Testis (tissue), 3 donors: Measurements from ENCODE around the gene LRRC72. TPM values are rescaled to one million over a fixed set of nuclear protein-coding genes. Genes with fewer than 3 reads are reported as not detected.
"Not testable (repeated sequence)": the region's sequence is repeated elsewhere in the genome, so short reads cannot be mapped to it uniquely, and the experiment has no call there.

ENCODE experiments used
- DNase-seq: peaks from one replicate; pipeline ENCODE4 v3.0.0-alpha.2; 2019
- H3K27ac ChIP-seq, 2 donors: fragments of 200-600 bp; sonication (generic); one replicate each; pipeline ENCODE4 v1.5.1; 2019
- H3K27me3 ChIP-seq: fragments of 200-600 bp; sonication (generic); one replicate; pipeline ENCODE4 v1.5.1; 2019
- H3K36me3 ChIP-seq: fragments of 200-600 bp; sonication (generic); one replicate; pipeline ENCODE4 v1.5.1; 2017; ENCODE audit warnings: low read depth; ENCODE audit errors: missing control alignments
- H3K4me1 ChIP-seq: fragments of 200-600 bp; sonication (generic); one replicate; pipeline ENCODE4 v1.5.1; 2019
- H3K4me3 ChIP-seq, 2 donors: fragments of 200-600 bp; sonication (generic); one replicate each; pipeline ENCODE4 v1.5.1; 2017 to 2019
- H3K9me3 ChIP-seq: fragments of 200-600 bp; sonication (generic); one replicate; pipeline ENCODE4 v1.5.1; 2017
- CTCF ChIP-seq, 3 experiments: fragments of 450-650 bp in 2 of 3; fragments of 200-600 bp in 1 of 3; sonication (generic) in 1 of 3; IDR thresholded peaks; one replicate each; pipeline ENCODE4 v1.5.1; 2016 to 2019; ENCODE audit warnings: antibody characterized with exemption in 3 of 3, mild to moderate bottlenecking in 2 of 3, moderate library complexity in 1 of 3
- POLR2A ChIP-seq: fragments of 450-650 bp; IDR thresholded peaks from one replicate; pipeline ENCODE4 v1.6.1; 2017; ENCODE audit warnings: antibody characterized with exemption, mild to moderate bottlenecking, moderate library complexity
- WGBS, 2 donors: methylation state at CpG; one replicate each; pipeline ENCODE4 v1.1.5; 2018; 5-methylcytosine and 5-hydroxymethylcytosine counted together
- intact Hi-C: fragments of 100-400 bp; cut with DNase I; formaldehyde crosslinking; loops from one replicate; pipeline ENCODE4 v1.15.1; 2023; ENCODE audit warnings: low total_unique reads
- polyA plus RNA-seq: library from polyadenylated mRNA; stranded (reverse); fragments of 350-450 nt; fragmentation: Illumina TruSeq; extraction: RNeasy Lipid Tissue Mini Kit (QIAGEN cat#74804); gene quantifications from one replicate; pipeline ENCODE4 v1.2.3, GENCODE V29; 2014; ENCODE audit warnings: low read depth, low replicate concordance; ENCODE audit not compliant: insufficient read depth
- total RNA-seq, 2 donors: library from RNA; depleted of rRNA; stranded (reverse); fragments of >200 nt; gene quantifications; one replicate each; pipeline ENCODE4 v1.2.3, GENCODE V29; 2016

The LRRC72 gene
- total and polyA plus RNA-seq, 3 donors from 2014 or later, result 0.79 to 8.6 (median 0.81) TPM

DNA sequence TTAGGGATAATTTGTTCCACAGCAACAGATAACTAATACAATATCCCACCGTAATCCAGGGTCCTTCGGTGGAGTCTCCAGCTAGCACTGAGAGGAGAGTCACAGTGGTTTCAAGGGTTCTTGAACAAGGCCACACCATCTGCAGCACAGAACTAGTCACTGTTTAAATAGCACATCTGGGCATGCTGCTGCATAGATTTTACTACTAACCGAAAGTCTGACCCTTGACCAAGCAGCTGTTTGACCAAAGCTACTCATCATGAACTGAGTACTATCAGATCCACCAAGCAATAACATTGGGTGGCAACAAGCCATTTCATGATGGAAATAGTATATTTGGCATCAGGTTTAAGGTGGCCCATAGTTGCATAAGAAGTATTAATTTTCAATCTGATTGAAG is 65.8 kb downstream of the LRRC72 start:
- WGBS, 2 donors, result 60 to 78% methylated on average over 3 of the region's 3 CpGs
- H3K27me3 ChIP-seq, result no peaks in the 10 kb centered on the region
- H3K4me3 ChIP-seq, result no peak overlapping the region
- intact Hi-C loops, result no loop called here
- no peaks in the 10 kb centered on the region for H3K9me3 ChIP-seq
- no peaks in the 10 kb centered on the region for H3K4me1 ChIP-seq
- no peak for DNase-seq
- H3K36me3 ChIP-seq, result no peaks in the 10 kb centered on the region
- no peak for TF ChIP-seq POLR2A
- TF ChIP-seq CTCF (IDR thresholded peaks at IDR 0.05), result no peak
- H3K27ac ChIP-seq, result no peak overlapping the region

- Histone ChIP-seq H3K27me3 (no peaks in the 10 kb centered on the region), H3K4me3 (no peak overlapping the region), H3K4me1 (no peaks in the 10 kb centered on the region), H3K9me3 (no peaks in the 10 kb centered on the region), H3K27ac (no peak overlapping the region), H3K36me3 (no peaks in the 10 kb centered on the region)
- no peak for DNase-seq
- intact Hi-C loops, result no loop called here
- TF ChIP-seq CTCF (IDR thresholded peaks at IDR 0.05) (no peak), POLR2A (no peak)
These were observed 67.4 kb downstream of the LRRC72 start for GRCh38 chr7:16594061-16594460.

DNA sequence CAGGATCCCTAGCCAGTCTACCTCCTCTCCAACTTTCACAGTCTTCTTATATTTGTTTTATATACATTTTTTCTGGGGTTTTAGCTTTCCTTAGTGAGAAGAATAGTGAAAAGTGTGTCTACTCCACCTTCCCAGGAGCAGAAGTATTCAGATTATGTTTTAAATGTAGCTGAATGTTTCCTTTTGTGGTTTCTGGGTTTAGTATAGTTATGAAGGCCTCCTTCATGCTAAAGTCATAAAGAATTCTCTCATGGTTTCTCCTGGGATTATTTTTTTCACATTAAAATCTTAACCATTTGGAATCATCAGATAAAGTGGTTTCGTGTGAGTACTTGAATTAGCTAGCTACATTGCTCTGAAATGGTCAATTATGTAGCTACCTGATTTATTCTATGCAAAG is 68.1 kb downstream of the LRRC72 start:
- no peaks in the 10 kb centered on the region for H3K4me1 ChIP-seq
- no peak for TF ChIP-seq CTCF (IDR thresholded peaks at IDR 0.05)
- no peak for TF ChIP-seq POLR2A
- no peaks in the 10 kb centered on the region for H3K9me3 ChIP-seq
- DNase-seq, result no peak
- no peak overlapping the region for H3K27ac ChIP-seq
- no peaks in the 10 kb centered on the region for H3K36me3 ChIP-seq
- H3K27me3 ChIP-seq, result no peaks in the 10 kb centered on the region
- intact Hi-C loops, result no loop called here
- WGBS, 2 donors, result 86 to 92% methylated on average over 1 of the region's 1 CpG
- no peak overlapping the region for H3K4me3 ChIP-seq

GRCh38 chr7:16595596-16595995 is 69.0 kb downstream of the LRRC72 start:
- DNase-seq, H3K4me3 ChIP-seq, H3K27ac ChIP-seq, H3K36me3 ChIP-seq, H3K27me3 ChIP-seq, intact Hi-C loops, H3K9me3 ChIP-seq, H3K4me1 ChIP-seq: not testable (repeated sequence)
- WGBS, 2 donors, result 75 to 76% methylated on average over 4 of the region's 4 CpGs

GRCh38 chr7:16598015-16598414 is 71.4 kb downstream of the LRRC72 start:
- Histone ChIP-seq H3K4me1 (no peaks in the 10 kb centered on the region), H3K9me3 (no peaks in the 10 kb centered on the region), H3K27ac (no peak overlapping the region), H3K36me3 (no peaks in the 10 kb centered on the region), H3K27me3 (no peaks in the 10 kb centered on the region), H3K4me3 (no peak overlapping the region)
- TF ChIP-seq POLR2A (no peak), CTCF (IDR thresholded peaks at IDR 0.05) (no peak)
- DNase-seq, result no peak
- 58% methylated on average over 4 of the region's 4 CpGs for WGBS, 2 donors
- intact Hi-C loops, result no loop called here
